ENCODE measurements around the gene AUTS2.

DNA sequence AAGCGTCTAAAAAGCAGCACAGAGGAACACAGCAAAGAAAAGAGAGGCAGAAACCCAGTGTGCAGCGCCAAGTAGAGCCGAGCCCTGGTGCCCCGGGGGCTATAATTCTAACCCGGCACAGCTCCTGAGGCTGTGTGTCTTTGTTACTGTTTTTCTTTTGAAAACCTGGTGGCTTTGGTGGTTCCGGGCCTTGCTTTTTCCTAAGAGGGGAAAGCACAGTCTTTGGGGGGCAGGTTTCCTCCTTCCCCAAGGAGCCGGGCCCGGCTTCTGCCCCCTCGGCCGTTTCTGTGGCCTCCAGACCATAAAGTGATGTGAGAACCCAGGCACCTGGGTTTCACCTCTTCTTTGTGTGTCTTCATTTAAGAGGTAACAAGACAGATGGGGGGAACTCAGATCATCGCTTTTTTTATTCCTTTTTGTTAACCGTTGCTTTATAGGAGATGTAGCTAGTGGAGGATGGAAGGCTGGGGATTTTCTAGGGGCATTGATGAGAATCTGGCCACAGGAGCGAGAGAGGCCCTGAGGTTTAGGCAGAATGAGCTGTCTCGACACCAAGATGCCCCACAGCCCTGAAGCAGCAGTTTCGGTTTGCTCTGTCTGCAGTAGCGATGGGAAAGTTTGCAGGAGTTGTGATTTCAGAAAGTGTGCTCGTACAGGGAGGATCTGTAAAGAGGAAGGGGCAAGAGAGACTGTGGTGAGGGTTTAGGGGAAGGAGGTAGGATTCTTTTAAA, 1165.9 kb downstream of the AUTS2 start:
- no peak for TF ChIP-seq POLR2A (IDR thresholded peaks at IDR 0.05)
- TF ChIP-seq, protein P1, sequence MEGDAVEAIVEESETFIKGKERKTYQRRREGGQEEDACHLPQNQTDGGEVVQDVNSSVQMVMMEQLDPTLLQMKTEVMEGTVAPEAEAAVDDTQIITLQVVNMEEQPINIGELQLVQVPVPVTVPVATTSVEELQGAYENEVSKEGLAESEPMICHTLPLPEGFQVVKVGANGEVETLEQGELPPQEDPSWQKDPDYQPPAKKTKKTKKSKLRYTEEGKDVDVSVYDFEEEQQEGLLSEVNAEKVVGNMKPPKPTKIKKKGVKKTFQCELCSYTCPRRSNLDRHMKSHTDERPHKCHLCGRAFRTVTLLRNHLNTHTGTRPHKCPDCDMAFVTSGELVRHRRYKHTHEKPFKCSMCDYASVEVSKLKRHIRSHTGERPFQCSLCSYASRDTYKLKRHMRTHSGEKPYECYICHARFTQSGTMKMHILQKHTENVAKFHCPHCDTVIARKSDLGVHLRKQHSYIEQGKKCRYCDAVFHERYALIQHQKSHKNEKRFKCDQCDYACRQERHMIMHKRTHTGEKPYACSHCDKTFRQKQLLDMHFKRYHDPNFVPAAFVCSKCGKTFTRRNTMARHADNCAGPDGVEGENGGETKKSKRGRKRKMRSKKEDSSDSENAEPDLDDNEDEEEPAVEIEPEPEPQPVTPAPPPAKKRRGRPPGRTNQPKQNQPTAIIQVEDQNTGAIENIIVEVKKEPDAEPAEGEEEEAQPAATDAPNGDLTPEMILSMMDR (IDR thresholded peaks at IDR 0.05) = no peak

Data from thyroid gland (tissue), 4 donors.